HuH-7.5 (cell line): ENCODE results near the gene MUL1.

Source experiments
- DNase-seq: peaks from one replicate; pipeline ENCODE4 v3.0.0; 2011; ENCODE audit warnings: low spot score

MUL1 gene

DNA sequence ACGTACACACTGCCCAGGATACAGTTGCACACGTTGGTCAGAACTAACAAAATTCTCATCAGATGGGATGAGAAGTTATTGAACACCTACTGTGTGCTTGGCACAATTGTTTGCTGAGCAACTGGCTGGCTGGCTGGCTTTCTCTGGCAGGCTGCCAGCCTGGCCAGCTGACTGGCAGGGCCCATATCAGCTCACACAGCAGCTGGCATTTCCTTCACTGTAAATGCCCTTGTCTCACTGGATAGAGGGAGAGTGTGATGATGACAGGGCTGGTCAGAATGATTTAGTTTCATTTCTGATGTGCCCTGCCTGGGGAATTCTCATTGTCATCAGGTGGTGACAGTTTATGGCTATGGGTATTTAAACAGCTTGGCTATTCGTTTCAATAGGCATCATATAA lies 37.8 kb downstream of the MUL1 start:
- no peak for DNase-seq

DNA sequence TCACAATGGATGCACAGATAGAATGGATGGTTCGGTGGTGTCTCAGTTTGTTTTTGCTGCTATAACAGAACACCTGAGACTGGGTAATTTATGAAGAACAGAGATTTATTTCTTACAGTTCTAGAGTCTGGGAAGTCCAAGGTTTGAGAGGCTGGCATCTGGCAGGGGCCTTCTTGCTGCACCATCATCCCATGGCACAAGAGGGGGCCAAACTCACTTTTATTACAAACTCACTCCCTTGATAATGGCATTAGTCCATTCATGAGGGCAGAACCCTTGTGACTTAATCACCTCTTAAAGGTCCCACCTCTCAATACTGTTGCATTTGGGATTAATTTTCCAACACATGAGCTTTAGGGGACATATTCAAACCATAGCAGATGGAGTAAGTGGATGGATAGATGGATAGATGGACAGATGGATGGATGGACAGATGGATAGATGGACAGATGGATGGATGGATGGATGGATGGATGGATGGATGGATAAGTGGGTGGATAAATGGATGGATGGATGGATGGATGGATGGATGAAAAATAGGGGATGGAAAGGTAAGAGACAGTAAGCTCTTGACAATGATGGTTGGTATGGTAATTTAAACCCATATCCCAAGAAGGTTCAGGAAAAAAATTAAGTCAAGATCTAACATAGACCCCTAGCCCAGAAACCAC lies 38.4 kb downstream of the MUL1 start:
- DNase-seq: no peak

DNA sequence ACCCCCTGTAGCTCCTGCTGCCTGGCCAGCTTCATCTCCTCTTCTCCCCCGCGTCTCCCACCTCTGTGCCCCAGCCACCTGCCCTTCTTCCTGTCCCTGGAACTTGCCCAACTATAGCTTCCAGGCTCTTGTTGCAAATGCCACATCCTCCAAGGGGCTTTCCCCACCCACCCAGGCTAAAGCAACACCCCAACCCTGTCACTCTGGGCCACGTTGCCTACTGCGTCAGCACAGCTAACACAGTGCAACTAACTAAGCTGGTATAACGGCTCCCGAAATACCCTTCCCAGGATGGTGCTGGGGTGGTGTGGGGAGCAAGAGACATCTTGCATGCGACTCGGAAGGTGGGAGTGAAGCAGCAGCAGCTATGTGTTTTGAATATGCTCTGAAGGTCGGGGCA lies 41.7 kb downstream of the MUL1 start:
- no peak for DNase-seq

DNA sequence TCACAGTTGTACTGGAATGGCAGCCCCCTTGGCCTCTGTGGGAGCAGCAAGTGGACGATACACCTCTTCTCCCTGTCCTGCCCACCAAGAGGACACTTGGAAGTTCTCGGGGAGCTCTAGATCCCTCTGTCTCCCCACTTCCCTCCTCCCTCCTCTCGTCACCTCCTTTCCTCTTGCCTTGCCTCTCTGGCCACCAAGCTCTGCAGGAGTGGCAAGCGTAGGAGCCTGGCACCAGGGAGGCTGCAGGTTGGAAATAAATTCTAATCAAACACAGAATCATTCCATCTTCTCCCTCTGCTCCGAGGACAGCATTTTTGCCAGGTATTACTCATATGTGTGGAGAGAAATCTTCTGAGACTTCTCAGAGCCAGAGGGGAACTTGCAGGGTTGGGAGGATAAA lies 42.8 kb downstream of the MUL1 start:
- no peak for DNase-seq

DNA sequence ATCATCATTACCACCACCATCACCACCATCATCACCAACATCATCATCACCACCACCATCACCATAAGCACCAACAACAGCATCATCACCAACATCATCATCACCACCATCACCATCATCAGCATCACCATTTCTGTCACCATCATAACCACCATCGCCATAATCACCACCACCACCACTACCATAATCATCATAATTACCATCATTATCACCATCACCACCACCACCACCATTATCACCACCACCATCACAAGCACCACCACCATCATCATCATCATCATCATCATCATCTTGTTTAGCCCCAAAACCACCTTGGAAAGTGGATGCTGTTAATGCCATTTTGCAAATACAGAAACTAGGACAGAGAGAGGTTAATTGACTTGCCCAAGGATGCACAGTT lies 44.4 kb downstream of the MUL1 start:
- no peak for DNase-seq

DNA sequence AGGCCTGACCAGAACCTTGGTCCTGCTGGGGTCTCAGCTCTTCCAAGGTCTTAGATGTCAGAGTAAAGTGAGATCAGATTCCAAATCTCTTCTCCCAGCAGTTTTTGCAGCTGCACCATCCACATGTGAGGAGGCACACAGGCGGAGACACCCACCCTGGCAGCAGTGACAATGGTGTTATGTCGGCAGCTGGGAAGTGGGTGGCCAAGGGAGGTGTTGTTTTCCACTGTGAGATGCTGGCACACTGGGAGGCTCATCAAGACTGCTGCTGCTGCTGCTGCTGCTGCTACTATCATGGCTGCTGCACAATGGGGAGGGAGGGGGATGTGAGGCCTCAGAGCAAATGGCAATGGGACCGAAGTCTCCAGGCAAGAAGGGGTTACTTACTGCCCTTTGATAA lies 45.6 kb downstream of the MUL1 start:
- no peak for DNase-seq

DNA sequence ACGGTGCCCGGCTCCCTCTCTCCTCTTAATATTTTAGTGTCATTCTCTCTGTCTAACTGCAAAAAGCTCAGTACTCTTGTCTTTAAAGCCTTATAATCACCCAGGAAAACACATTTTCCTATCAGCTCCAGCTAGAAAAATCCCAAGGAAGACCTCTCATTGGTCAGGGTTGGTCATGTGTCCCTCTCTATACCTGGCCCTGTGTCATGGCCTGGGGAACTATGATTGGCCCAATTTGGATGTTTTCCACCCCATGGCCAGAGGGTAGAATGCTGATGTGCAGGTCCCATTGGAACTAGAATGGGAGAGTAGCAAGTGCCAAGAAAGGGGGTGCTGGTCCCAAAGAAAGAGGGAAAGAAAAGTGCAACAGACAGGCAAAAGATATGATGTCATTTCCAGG lies 49.2 kb downstream of the MUL1 start:
- DNase-seq: no peak

DNA sequence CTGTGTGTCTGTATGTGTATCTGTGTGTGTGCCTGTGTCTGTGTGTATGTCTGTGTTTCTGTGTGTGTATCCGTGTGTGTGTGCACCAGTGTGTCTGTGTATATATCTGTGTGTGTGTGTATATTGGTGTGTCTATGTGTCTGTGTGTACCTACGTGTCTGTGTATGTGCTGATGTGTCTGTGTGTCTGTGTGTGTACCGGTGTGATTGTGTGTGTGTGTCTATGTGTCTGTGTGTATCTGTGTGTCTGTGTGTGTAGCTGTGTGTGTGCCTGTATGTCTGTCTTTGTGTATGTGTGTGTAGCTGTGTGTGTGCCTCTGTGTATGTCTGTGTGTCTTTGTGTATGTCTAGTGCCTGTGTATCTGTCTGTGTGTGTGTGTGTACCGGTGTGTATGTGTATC lies 53.9 kb downstream of the MUL1 start:
- no peak for DNase-seq

DNA sequence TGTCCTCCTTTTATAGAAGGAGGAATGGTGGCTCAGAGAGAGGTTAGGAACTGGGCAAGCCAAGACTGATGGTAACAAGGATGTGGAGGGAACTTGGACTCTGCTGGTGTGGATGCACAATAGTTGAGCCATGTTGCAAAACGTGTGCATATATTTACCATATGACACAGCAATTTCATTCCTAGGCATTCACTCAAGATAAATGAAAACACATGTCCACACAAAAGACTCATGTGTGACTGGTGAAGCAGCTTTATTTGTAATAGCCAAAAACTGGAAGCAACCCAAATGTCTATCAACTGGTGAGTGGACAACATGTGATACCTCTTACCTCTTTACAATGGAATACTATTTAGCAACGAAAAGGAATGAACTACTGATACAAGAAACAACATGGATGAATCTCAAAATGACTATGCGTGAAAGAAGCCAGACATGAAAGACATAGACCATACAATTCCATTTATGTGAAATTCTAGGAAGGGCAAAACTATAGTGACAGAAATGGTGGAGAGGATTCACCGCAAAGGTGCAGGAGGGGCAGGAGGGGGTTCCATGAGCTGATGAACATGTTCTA lies 58.1 kb downstream of the MUL1 start:
- no peak for DNase-seq
